LNCAP (cell line): ENCODE data around the gene C4orf50.

Experiments used
- CTCF ChIP-seq: fragments of 450-650 bp; IDR thresholded peaks from 2 replicates; pipeline ENCODE4 v1.5.1; 2017; ENCODE audit warnings: mild to moderate bottlenecking

The C4orf50 gene

GRCh38 chr4:6043188-6043587 lies 25.0 kb upstream of the C4orf50 start:
- TF ChIP-seq CTCF = no peak

- no peak for TF ChIP-seq CTCF
Measured at GRCh38 chr4:6042293-6043063, 24.2 kb upstream of the C4orf50 start.

- TF ChIP-seq CTCF = no peak
Measured at GRCh38 chr4:6041800-6042199, 23.6 kb upstream of the C4orf50 start.

- no peak for TF ChIP-seq CTCF
Measured at GRCh38 chr4:6038711-6039110, 20.5 kb upstream of the C4orf50 start.

GRCh38 chr4:6035786-6036185 lies 17.6 kb upstream of the C4orf50 start:
- no peak for TF ChIP-seq CTCF

GRCh38 chr4:6033381-6033780 lies 15.2 kb upstream of the C4orf50 start:
- TF ChIP-seq CTCF = no peak

- TF ChIP-seq CTCF = no peak; the same call in 1 of the 2 replicates
Measured at GRCh38 chr4:6032249-6033244, 14.3 kb upstream of the C4orf50 start.
